Testis (tissue), 2 donors: ENCODE data around the gene RETN.

Experiments
- POLR2A ChIP-seq: fragments of 450-650 bp; IDR thresholded peaks from one replicate; pipeline ENCODE4 v1.6.1; 2017; ENCODE audit warnings: antibody characterized with exemption, mild to moderate bottlenecking, moderate library complexity
- TF ChIP-seq, protein P1 (sequence below), 3 experiments: fragments of 450-650 bp in 2 of 3; fragments of 200-600 bp in 1 of 3; sonication (generic) in 1 of 3; IDR thresholded peaks; one replicate each; pipeline ENCODE4 v1.5.1; 2016 to 2019; ENCODE audit warnings: antibody characterized with exemption in 3 of 3, mild to moderate bottlenecking in 2 of 3, moderate library complexity in 1 of 3

DNA sequence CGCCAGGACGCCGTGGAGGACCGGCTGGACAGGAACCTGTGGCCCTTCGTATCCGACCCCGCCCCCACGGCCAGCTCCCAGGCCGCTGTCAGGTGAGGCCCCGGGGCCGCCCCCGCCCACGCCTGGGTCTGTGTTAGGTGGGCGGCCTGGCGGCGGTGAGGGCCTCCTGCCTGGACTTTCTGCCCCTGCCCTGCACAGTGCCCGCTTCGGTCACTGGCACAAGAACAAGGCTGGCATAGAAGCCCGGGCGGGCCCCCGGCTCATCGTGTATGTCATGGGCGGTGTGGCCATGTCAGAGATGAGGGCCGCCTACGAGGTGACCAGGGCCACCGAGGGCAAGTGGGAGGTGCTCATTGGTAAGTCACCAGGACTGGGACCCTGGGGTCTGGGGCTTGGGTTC is 21.7 kb upstream of the RETN start:
- TF ChIP-seq, protein P1, sequence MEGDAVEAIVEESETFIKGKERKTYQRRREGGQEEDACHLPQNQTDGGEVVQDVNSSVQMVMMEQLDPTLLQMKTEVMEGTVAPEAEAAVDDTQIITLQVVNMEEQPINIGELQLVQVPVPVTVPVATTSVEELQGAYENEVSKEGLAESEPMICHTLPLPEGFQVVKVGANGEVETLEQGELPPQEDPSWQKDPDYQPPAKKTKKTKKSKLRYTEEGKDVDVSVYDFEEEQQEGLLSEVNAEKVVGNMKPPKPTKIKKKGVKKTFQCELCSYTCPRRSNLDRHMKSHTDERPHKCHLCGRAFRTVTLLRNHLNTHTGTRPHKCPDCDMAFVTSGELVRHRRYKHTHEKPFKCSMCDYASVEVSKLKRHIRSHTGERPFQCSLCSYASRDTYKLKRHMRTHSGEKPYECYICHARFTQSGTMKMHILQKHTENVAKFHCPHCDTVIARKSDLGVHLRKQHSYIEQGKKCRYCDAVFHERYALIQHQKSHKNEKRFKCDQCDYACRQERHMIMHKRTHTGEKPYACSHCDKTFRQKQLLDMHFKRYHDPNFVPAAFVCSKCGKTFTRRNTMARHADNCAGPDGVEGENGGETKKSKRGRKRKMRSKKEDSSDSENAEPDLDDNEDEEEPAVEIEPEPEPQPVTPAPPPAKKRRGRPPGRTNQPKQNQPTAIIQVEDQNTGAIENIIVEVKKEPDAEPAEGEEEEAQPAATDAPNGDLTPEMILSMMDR (IDR thresholded peaks at IDR 0.05): no peak
- TF ChIP-seq POLR2A: no peak
